ENCODE measurements around the gene IFRD2. TPM values are rescaled to one million over a fixed set of nuclear protein-coding genes. Genes with fewer than 3 reads are reported as not detected.

The IFRD2 gene
- total and polyA plus RNA-seq, 2 of the 13 experiments (the other 11 are each of a cell fraction or from before 2014, with no cell fraction given) = 32.8 to 96.1 TPM

DNA sequence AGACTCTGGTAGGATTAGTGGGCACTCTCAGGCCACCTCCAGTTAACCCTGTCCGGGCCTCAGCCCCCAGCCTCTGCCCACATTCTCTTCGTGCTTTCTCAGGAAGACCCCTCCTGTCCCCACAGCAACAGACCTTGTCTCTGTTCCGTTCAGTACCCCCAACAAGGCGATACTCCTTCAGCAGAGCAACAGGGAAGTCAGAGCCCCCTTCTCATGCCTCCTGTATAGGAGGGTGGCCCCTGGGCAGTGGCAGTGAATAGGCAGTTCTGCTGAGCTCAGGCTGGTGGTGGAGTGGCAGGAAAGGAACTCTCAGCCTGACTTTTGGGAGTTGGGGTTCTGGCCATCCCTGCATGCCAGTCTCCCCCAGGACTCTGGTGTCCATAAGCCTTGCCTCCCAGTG, 22.8 kb downstream of the IFRD2 start:
- Histone ChIP-seq H3K79me2 (ENCODE audit: insufficient read depth, low read length) (peaks cover 33% of the 10 kb centered on the region), H3K27ac (ENCODE audit: extremely low read length, insufficient read depth, low read length) (peak overlapping the region; percentile 88), H3K27me3 (ENCODE audit: control insufficient read depth in 1 of 2, insufficient read depth in 2 of 2, low read length in 2 of 2) (no peaks in the 10 kb centered on the region; a peak in 1 of 5 replicates), H3K9ac (ENCODE audit: insufficient read depth, low read depth, low read length) (peak overlapping the region; percentile 94), H3K4me1 (ENCODE audit: insufficient read depth, low read length) (peaks cover 88% of the 10 kb centered on the region), H3K36me3 (replicated peaks in 1 of 2; ENCODE audit: control insufficient read depth in 1 of 2, insufficient read depth in 2 of 2, low read length in 2 of 2) (peaks cover 0 to 8% of the 10 kb centered on the region in 2 experiments; a peak in 3 of 5 replicates), H3K4me3 (replicated peaks in 1 of 3; ENCODE audit: insufficient read depth in 1 of 3, low read depth in 2 of 3, low read length in 3 of 3) (peak overlapping the region; percentile 71 to 88 (median 83)), H3K9me3 (ENCODE audit: low read length) (no peaks in the 10 kb centered on the region), H2AFZ (ENCODE audit: low read length) (no peak overlapping the region), H3K4me2 (ENCODE audit: low read depth, low read length) (peak overlapping the region; percentile 98), H4K20me1 (ENCODE audit: insufficient read depth, low read length) (no peaks in the 10 kb centered on the region; the same call in 1 of the 2 replicates)
- ChIA-PET POLR2A (interaction anchor here (1.0 to 5.5 kb wide), 13 partner anchors 8 to 74 kb away, joined by 3 to 155 read pairs (median 8); partner anchors contain the start of genes GNAI2, HYAL2, HYAL3 and LSMEM2), CTCF (ENCODE audit: low intra/inter-chr PET ratio, low total read pairs) (interaction anchor here (1.2 kb wide), 1 partner anchor 9 kb away, joined by 3 read pairs; no protein-coding TSS in a partner anchor)
- BruUV-seq (replicated peaks) = no TSS peak
- intact Hi-C loops (cut with micrococcal nuclease; ENCODE audit: unreplicated experiment) = no loop called here
- DNase-seq (ENCODE audit: low spot score) (no peak), FAIRE-seq (no peak), ATAC-seq (no peak)
- in situ Hi-C loops (cut with HindIII; ENCODE audit: extremely low pct_ligation_motif_present, low pct_unique_long_range_greater_than_20kb) = no loop called here
- 0% methylated on average over 4 of the region's 4 CpGs for WGBS (ENCODE audit: low lambda C conversion rate)
- TF ChIP-seq HNRNPUL1 (IDR thresholded peaks at IDR 0.05; ENCODE audit: low read depth, low read length) (no peak), ZNF331 (CRISPR knock-in tag; IDR thresholded peaks at IDR 0.05) (0 out of 2 replicates have a peak, but pooled peaks have one; percentile 6), RBFOX2 (IDR thresholded peaks at IDR 0.05; ENCODE audit: low read depth, low read length) (peak; percentile 1; the same call in 1 of the 2 replicates), MAZ (IDR thresholded peaks at IDR 0.05; ENCODE audit: borderline replicate concordance, low read depth, low read length) (no peak), MAZ (CRISPR knock-in tag; IDR thresholded peaks at IDR 0.05; ENCODE audit: low read depth) (0 out of 2 replicates have a peak, but pooled peaks have one; percentile 5), ZNF652 (CRISPR knock-in tag; IDR thresholded peaks at IDR 0.05; ENCODE audit: borderline replicate concordance, low read depth) (peak; percentile 38; the same call in 1 of the 2 replicates), CHCHD3 (CRISPR knock-in tag; IDR thresholded peaks at IDR 0.05) (0 out of 2 replicates have a peak, but pooled peaks have one; percentile 41), ZNF432 (CRISPR knock-in tag; IDR thresholded peaks at IDR 0.05; ENCODE audit: borderline replicate concordance) (no peak), SOX5 (CRISPR knock-in tag; IDR thresholded peaks at IDR 0.05; ENCODE audit: borderline replicate concordance) (no peak)
- TF ChIP-seq, protein P1, sequence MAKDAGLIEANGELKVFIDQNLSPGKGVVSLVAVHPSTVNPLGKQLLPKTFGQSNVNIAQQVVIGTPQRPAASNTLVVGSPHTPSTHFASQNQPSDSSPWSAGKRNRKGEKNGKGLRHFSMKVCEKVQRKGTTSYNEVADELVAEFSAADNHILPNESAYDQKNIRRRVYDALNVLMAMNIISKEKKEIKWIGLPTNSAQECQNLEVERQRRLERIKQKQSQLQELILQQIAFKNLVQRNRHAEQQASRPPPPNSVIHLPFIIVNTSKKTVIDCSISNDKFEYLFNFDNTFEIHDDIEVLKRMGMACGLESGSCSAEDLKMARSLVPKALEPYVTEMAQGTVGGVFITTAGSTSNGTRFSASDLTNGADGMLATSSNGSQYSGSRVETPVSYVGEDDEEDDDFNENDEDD (CRISPR knock-in tag; IDR thresholded peaks at IDR 0.05; ENCODE audit: borderline replicate concordance) = 0 out of 2 replicates have a peak, but pooled peaks have one; percentile 6
- TF ChIP-seq, protein P2, sequence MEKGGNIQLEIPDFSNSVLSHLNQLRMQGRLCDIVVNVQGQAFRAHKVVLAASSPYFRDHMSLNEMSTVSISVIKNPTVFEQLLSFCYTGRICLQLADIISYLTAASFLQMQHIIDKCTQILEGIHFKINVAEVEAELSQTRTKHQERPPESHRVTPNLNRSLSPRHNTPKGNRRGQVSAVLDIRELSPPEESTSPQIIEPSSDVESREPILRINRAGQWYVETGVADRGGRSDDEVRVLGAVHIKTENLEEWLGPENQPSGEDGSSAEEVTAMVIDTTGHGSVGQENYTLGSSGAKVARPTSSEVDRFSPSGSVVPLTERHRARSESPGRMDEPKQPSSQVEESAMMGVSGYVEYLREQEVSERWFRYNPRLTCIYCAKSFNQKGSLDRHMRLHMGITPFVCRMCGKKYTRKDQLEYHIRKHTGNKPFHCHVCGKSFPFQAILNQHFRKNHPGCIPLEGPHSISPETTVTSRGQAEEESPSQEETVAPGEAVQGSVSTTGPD (CRISPR knock-in tag; IDR thresholded peaks at IDR 0.05) = no peak
- TF ChIP-seq, protein P3, sequence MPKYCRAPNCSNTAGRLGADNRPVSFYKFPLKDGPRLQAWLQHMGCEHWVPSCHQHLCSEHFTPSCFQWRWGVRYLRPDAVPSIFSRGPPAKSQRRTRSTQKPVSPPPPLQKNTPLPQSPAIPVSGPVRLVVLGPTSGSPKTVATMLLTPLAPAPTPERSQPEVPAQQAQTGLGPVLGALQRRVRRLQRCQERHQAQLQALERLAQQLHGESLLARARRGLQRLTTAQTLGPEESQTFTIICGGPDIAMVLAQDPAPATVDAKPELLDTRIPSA (CRISPR knock-in tag; IDR thresholded peaks at IDR 0.05; ENCODE audit: borderline replicate concordance) = no peak
- TF ChIP-seq, protein P4, sequence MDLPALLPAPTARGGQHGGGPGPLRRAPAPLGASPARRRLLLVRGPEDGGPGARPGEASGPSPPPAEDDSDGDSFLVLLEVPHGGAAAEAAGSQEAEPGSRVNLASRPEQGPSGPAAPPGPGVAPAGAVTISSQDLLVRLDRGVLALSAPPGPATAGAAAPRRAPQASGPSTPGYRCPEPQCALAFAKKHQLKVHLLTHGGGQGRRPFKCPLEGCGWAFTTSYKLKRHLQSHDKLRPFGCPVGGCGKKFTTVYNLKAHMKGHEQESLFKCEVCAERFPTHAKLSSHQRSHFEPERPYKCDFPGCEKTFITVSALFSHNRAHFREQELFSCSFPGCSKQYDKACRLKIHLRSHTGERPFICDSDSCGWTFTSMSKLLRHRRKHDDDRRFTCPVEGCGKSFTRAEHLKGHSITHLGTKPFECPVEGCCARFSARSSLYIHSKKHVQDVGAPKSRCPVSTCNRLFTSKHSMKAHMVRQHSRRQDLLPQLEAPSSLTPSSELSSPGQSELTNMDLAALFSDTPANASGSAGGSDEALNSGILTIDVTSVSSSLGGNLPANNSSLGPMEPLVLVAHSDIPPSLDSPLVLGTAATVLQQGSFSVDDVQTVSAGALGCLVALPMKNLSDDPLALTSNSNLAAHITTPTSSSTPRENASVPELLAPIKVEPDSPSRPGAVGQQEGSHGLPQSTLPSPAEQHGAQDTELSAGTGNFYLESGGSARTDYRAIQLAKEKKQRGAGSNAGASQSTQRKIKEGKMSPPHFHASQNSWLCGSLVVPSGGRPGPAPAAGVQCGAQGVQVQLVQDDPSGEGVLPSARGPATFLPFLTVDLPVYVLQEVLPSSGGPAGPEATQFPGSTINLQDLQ (CRISPR knock-in tag; IDR thresholded peaks at IDR 0.05) = no peak
- TF ChIP-seq, protein P5, sequence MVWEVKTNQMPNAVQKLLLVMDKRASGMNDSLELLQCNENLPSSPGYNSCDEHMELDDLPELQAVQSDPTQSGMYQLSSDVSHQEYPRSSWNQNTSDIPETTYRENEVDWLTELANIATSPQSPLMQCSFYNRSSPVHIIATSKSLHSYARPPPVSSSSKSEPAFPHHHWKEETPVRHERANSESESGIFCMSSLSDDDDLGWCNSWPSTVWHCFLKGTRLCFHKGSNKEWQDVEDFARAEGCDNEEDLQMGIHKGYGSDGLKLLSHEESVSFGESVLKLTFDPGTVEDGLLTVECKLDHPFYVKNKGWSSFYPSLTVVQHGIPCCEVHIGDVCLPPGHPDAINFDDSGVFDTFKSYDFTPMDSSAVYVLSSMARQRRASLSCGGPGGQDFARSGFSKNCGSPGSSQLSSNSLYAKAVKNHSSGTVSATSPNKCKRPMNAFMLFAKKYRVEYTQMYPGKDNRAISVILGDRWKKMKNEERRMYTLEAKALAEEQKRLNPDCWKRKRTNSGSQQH (CRISPR knock-in tag; IDR thresholded peaks at IDR 0.05; ENCODE audit: low read depth) = 0 out of 2 replicates have a peak, but pooled peaks have one; percentile 48
- TF ChIP-seq, protein P6, sequence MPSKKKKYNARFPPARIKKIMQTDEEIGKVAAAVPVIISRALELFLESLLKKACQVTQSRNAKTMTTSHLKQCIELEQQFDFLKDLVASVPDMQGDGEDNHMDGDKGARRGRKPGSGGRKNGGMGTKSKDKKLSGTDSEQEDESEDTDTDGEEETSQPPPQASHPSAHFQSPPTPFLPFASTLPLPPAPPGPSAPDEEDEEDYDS (CRISPR knock-in tag; IDR thresholded peaks at IDR 0.05) = no peak

Measured in HepG2 (cell line).